Endothelial cell (in vitro differentiated cells): ENCODE measurements around the gene SLC19A1. TPM values are rescaled to one million over a fixed set of nuclear protein-coding genes. Genes with fewer than 3 reads are reported as not detected.

Experiments
- DNase-seq: peaks from one replicate; pipeline ENCODE4 v3.0.0; 2021; ENCODE audit warnings: low spot score
- H3K27ac Mint-ChIP-seq: one replicate; pipeline ENCODE4 v1.8.0; 2021; ENCODE audit warnings: mixed read lengths, inconsistent platforms; ENCODE audit not compliant: unreplicated experiment
- H3K27me3 Mint-ChIP-seq: one replicate; pipeline ENCODE4 v1.8.0; 2021; ENCODE audit warnings: mild to moderate bottlenecking, moderate library complexity, mixed read lengths, inconsistent platforms; ENCODE audit not compliant: unreplicated experiment
- H3K36me3 Mint-ChIP-seq: one replicate; pipeline ENCODE4 v1.8.0; 2021; ENCODE audit warnings: mild to moderate bottlenecking, low read depth, mixed read lengths, inconsistent platforms; ENCODE audit not compliant: unreplicated experiment
- H3K4me1 Mint-ChIP-seq: one replicate; pipeline ENCODE4 v1.8.0; 2021; ENCODE audit warnings: mild to moderate bottlenecking, mixed read lengths, inconsistent platforms; ENCODE audit not compliant: unreplicated experiment
- H3K4me3 Mint-ChIP-seq: one replicate; pipeline ENCODE4 v1.8.0; 2021; ENCODE audit warnings: mild to moderate bottlenecking, mixed read lengths, inconsistent platforms; ENCODE audit not compliant: unreplicated experiment
- H3K9me3 Mint-ChIP-seq: one replicate; pipeline ENCODE4 v1.8.0; 2021; ENCODE audit warnings: mixed read lengths, inconsistent platforms; ENCODE audit not compliant: unreplicated experiment
- total RNA-seq: library from RNA; stranded (reverse); fragmentation: NEBNext Ultra II Directional; extraction: Animal tissue kit (Norgen Biotek cat#: 25700); gene quantifications from one replicate; pipeline ENCODE4 v1.2.1, GENCODE V29; 2021; ENCODE audit not compliant: unreplicated experiment
- TF ChIP-seq, protein P1 (sequence below): fragments of 200-600 bp; sonication (generic); IDR thresholded peaks from one replicate; pipeline ENCODE4 v1.5.0; 2021; ENCODE audit warnings: antibody characterized with exemption; ENCODE audit not compliant: unreplicated experiment

Gene SLC19A1
- total RNA-seq, 1 donor from 2014 or later, result 27.1 TPM

DNA sequence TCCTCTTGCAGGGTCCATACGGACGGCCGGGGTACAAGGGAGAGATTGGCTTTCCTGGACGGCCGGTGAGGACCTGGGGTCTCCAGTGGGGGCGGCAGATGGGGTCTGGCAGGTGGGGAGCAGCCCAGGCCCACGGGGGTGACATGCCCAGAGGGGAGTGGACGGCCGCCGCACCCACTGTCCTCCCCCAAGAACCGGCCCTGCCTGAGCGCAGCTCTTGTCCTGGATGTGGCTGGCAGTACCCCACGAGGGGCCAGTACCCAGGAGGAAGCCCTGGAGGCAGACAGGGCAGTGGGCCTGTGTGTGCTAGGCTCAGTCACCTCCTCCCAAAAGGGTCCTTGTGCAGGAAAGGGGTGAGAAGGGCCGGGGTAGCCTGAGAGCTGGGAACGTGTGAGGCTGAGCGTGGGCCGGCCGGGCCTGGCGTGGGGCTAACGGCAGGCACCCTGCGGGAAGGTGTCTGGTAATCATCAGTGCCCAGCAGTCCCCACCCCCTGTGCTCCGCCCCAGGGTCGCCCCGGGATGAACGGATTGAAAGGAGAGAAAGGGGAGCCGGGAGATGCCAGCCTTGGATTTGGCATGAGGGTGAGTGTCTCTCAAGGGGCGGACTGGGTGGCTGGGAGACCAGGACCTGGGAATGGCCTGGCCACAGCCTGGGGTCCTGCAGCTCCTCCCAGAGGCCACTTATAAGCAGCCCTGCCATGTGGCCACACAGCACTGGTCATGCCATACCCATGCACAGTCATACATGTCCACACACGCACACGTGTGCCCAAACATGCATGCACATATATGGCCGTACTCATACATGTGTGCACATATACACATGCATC, 47.2 kb downstream of the SLC19A1 start:
- H3K27me3 Mint-ChIP-seq, result peaks cover 8% of the 10 kb centered on the region
- H3K4me3 Mint-ChIP-seq, result no peak overlapping the region
- DNase-seq, result no peak
- no peaks in the 10 kb centered on the region for H3K9me3 Mint-ChIP-seq
- TF ChIP-seq, protein P1, sequence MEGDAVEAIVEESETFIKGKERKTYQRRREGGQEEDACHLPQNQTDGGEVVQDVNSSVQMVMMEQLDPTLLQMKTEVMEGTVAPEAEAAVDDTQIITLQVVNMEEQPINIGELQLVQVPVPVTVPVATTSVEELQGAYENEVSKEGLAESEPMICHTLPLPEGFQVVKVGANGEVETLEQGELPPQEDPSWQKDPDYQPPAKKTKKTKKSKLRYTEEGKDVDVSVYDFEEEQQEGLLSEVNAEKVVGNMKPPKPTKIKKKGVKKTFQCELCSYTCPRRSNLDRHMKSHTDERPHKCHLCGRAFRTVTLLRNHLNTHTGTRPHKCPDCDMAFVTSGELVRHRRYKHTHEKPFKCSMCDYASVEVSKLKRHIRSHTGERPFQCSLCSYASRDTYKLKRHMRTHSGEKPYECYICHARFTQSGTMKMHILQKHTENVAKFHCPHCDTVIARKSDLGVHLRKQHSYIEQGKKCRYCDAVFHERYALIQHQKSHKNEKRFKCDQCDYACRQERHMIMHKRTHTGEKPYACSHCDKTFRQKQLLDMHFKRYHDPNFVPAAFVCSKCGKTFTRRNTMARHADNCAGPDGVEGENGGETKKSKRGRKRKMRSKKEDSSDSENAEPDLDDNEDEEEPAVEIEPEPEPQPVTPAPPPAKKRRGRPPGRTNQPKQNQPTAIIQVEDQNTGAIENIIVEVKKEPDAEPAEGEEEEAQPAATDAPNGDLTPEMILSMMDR, result no peak
- no peak overlapping the region for H3K27ac Mint-ChIP-seq
- no peaks in the 10 kb centered on the region for H3K4me1 Mint-ChIP-seq
- H3K36me3 Mint-ChIP-seq, result no peaks in the 10 kb centered on the region

DNA sequence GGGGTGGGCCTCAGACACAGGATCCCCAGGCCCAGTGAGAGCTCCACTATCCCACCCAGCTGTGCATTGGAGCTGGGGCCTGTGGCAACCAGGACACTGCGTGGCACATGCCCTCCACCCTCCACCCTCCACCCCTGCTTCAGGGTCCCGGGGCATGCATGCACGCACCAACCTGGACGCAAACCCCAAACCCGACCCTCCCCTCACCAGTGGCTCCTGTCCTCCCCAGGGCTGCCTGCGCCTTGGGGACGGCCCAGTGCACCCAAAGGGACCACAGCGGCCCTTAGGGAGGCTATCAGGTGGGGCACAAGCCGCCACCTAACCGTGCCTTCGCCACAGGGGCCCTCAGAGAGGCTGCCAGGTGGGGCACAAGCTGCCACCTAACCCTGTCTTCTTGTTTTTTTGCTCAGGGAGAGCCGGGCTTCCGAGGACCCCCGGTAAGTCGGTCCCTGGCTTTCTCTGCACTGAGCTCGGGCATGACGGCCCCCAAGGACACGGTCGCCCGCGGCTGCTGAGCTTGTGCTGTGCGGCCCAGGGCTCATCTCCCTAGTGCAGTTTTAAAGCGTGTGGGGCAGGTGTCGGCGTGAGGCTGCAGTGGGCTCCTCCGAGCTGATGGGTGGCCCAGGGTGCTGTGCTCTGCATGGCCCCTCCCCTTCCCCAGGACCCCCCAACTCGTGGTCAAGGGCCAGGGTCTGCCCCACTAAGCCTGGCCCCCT, 47.9 kb downstream of the SLC19A1 start:
- DNase-seq, result no peak
- TF ChIP-seq, protein P1, result no peak
- Mint-ChIP-seq H3K9me3 (no peaks in the 10 kb centered on the region), H3K27ac (no peak overlapping the region), H3K4me3 (no peak overlapping the region), H3K36me3 (no peaks in the 10 kb centered on the region), H3K27me3 (peaks cover 5% of the 10 kb centered on the region), H3K4me1 (no peaks in the 10 kb centered on the region)

DNA sequence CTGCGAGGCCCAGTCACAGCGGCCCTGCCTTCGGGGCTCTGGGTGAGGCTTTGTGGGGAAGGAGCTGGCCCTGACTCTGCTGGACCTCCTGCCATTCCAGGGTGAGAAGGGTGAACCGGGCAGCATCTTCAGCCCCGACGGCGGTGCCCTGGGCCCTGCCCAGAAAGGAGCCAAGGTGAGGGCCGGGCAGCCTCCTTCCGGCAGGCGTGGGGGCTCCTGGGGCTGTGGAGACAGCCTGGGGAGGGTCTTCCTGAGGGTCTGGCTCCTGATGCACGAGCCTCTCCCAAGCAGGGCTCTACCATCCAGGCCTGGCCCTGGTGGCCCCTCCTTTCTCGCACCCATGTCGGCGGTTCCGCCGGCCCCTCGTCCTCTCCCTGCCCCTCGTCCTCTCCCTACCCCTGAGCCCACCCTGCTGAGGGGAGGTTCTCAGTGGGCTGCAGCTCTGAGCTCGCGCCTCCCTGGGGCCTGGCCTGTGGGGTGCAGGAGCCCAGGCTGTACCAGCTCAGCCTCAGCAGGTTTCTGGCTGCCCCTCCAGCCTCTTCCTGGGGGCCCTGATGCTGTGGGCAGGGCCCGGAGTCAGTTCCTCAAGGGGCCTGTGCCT, 48.7 kb downstream of the SLC19A1 start:
- H3K27me3 Mint-ChIP-seq, result peaks cover 5% of the 10 kb centered on the region
- H3K4me3 Mint-ChIP-seq, result no peak overlapping the region
- no peaks in the 10 kb centered on the region for H3K36me3 Mint-ChIP-seq
- TF ChIP-seq, protein P1, result no peak
- H3K4me1 Mint-ChIP-seq, result no peaks in the 10 kb centered on the region
- DNase-seq, result no peak
- no peak overlapping the region for H3K27ac Mint-ChIP-seq
- no peaks in the 10 kb centered on the region for H3K9me3 Mint-ChIP-seq

DNA sequence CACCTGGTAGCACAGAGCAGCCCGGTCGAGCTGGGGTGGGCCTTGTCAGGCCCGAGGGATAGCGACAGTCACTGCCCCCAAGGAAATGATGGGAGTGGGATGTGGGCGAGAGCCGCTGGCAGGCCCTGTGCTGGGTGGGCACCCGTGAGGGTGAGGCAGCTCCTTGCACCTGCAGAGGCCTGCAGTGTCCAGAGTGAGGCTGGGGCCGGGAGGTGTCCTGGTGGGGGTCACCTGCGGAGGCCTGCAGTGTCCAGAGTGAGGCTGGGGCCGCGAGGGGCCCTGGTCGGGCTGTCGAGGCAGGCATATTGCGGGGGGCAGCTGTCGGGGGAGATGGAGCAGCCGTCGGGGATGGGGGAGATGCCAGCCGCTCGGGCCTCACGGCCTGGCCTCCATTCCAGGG, 49.5 kb downstream of the SLC19A1 start:
- H3K36me3 Mint-ChIP-seq, result no peaks in the 10 kb centered on the region
- H3K4me3 Mint-ChIP-seq, result no peak overlapping the region
- H3K27me3 Mint-ChIP-seq, result peaks cover 5% of the 10 kb centered on the region
- no peaks in the 10 kb centered on the region for H3K4me1 Mint-ChIP-seq
- no peak for DNase-seq
- no peaks in the 10 kb centered on the region for H3K9me3 Mint-ChIP-seq
- TF ChIP-seq, protein P1, result no peak
- no peak overlapping the region for H3K27ac Mint-ChIP-seq

DNA sequence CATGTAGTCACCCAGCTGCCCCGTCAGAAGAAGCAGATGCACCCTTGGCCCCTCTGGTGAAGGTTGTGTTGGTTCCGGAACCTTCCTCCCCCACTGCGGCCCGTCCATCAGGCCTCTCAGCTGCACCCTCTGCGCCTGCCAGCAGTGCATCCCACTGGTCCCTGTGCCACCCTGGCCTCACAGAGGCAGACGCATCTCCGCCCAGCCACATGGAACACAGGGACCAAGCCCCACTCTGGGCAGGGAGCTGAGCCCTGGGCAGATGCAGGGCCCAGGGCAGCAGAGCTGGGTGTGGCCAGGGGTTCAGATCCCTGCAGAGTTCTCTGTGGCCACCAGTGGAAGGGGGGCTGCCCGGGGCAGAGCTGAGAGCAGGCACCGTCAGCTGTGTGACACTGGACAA, 50.6 kb downstream of the SLC19A1 start:
- H3K27me3 Mint-ChIP-seq, result peaks cover 5% of the 10 kb centered on the region
- DNase-seq, result no peak
- no peaks in the 10 kb centered on the region for H3K36me3 Mint-ChIP-seq
- no peaks in the 10 kb centered on the region for H3K4me1 Mint-ChIP-seq
- H3K4me3 Mint-ChIP-seq, result no peak overlapping the region
- no peaks in the 10 kb centered on the region for H3K9me3 Mint-ChIP-seq
- H3K27ac Mint-ChIP-seq, result no peak overlapping the region
- TF ChIP-seq, protein P1, result no peak
